NCI-H146 (cell line): ENCODE measurements around the gene PLD5.
"Not testable (repeated sequence)": the region's sequence is repeated elsewhere in the genome, so short reads cannot be mapped to it uniquely, and the experiment has no call there.

Source experiments
- DNase-seq: peaks from one replicate; lab custom pipeline; 2025; lab: John Stamatoyannopoulos, UW

PLD5 gene

GRCh38 chr1:242278406-242278805 is 246.1 kb downstream of the PLD5 start:
- DNase-seq: not testable (repeated sequence)

DNA sequence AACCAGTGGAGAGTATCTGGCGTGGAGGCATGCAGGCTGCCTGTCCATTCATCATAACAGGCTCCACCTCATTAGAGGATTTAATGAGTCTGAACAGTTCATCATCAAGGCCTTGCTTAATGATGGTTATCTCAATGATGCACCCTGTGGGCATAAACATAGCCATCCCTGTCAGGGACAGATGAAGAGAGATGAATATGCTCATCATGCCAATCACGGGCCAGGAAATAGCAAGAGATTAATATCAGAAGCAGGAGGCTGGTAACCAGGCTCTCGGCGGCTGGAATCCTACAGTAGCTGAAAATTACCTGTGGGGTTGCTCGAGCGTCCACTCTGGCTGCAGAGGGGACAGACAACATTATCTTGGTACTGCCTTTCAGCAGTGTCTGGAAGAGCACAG is 247.7 kb downstream of the PLD5 start:
- DNase-seq: peak; percentile 61

- DNase-seq: not testable (repeated sequence)
These were observed 257.5 kb downstream of the PLD5 start for GRCh38 chr1:242267004-242267403.

DNA sequence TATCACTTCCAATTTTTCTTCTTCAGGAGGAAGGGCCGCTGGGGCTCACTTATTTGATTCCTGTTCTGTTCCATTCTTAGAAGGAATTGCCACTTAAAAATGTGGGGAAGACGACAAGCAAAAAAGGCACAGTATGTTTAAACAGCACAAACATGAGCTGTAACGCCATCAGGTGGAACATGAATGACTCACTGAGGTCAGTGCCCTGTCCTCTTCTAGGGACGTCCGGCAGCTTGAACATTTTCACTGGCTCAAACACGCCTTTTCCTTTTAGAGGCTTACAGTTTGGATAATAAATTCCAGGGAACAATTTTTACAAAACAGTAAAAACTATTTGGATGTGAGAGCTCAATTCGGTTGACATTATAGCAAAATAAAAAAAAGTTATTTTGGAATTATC is 260.1 kb downstream of the PLD5 start:
- DNase-seq: not testable (repeated sequence)

DNA sequence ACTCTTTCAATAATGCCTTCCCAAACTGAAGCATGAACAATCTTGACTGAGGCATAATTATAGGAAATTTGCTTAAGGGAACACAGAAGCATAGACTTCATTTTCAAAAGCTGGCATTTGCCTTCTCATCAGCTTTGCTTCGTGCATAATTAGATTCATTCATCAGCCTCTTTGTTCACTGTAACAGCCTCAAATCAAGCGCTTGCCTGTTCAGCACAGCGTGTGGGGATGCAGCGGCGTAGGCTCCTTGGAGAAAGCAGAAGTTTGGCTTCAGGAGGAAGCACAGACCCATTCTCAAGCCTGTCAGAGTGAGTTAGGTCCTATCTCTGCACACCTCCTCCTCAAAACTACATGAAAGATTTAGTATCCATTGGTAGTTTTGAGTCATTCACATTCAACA is 279.2 kb downstream of the PLD5 start:
- DNase-seq: peak; percentile 42

- no peak for DNase-seq
These were observed 281.0 kb downstream of the PLD5 start for GRCh38 chr1:242243472-242243871.

DNA sequence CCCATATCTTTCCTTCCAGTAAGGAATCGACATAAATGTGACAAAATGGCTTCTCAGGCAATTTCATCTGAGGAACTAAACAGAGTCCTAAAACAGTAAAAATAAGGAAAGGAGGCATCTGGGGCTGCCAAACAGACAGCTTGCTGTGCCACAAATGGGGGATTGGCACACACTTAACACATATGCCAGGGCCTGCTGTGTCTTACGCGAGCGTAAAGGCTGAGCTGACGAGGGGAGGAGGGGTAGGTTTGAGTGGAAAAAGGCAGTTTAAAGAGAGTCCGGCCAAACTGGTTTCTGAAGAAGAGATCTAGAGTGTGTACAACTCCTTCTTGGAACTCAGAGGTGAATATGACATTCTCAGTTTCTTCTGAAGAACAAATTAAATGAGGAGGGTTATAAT is 281.5 kb downstream of the PLD5 start:
- no peak for DNase-seq

GRCh38 chr1:242241936-242242335 is 282.6 kb downstream of the PLD5 start:
- DNase-seq: no peak

DNA sequence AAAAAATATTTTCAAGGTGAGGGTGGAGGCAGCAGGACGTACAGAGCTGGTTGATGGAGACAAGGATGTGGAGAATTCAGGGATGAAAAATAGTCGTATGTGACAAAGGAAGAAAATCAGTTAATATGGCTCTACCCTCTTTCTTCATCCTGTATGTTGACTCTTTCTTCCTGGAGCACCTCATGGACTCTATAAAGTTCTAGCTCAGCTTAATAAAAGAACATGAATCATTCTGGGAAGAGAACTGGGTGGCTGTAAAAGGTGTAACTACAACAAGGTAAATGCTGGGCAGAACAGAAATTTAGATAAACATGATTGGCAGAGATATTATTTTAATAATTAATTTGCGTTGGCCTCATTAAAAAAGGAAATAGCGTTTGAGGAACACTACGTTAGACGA is 283.8 kb downstream of the PLD5 start:
- DNase-seq: no peak

DNA sequence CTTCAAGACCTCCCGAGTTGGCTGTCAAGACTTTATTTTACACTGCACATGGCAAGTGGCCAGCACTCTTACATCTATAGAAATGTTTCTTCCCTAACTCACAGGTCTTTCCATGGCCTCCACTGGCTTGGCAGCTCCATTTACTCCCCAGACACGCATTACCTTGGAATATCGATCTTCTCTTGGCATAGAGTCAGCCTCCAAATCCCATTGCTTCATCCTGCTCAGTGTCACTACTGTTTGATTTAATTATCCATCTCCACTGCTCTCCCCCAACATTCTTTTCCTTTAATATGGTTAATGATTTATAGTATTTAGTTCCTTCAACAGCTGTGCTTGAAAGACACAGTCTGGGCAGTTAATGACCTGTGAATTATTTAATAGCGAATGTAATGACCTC is 284.4 kb downstream of the PLD5 start:
- DNase-seq: peak; percentile 87

DNA sequence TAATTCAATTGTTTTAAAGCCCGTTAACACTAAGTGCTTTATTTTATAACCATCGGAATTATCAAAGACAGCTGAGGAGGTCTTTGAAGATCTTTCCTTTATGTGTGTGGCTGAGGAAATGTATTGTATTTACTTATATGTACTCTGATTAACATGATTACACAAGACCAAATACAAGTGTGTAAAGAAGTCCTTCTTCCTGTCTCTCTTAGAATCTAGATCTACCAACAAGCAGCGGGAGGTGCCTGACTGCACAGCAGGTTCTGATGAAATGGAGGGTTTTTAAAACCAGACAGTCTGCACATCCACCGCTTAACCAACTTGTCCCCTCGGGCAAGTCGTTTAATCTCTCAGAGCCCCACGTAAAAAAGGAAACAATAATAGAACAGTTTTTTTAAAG is 285.1 kb downstream of the PLD5 start:
- DNase-seq: peak; percentile 96

DNA sequence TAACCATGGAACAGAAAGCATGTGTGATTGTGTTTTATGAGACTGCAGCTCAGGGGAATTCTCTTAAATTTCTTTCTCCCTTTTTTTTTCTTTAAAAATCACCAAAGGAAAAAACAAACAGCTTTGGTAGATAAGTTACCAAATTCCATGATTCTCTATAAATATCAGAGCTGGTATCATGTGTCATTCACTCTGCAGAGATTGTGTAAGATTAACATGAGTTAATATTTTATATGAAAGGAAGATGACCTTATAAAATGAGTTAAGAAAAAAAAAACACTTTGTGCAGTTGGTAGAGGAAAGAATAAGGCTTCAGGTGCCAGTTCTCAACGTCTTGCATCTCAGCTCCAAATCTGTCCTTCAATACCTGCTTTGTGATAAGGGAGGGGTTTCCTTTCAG is 287.4 kb downstream of the PLD5 start:
- no peak for DNase-seq

GRCh38 chr1:242228991-242229390 is 295.5 kb downstream of the PLD5 start:
- no peak for DNase-seq

DNA sequence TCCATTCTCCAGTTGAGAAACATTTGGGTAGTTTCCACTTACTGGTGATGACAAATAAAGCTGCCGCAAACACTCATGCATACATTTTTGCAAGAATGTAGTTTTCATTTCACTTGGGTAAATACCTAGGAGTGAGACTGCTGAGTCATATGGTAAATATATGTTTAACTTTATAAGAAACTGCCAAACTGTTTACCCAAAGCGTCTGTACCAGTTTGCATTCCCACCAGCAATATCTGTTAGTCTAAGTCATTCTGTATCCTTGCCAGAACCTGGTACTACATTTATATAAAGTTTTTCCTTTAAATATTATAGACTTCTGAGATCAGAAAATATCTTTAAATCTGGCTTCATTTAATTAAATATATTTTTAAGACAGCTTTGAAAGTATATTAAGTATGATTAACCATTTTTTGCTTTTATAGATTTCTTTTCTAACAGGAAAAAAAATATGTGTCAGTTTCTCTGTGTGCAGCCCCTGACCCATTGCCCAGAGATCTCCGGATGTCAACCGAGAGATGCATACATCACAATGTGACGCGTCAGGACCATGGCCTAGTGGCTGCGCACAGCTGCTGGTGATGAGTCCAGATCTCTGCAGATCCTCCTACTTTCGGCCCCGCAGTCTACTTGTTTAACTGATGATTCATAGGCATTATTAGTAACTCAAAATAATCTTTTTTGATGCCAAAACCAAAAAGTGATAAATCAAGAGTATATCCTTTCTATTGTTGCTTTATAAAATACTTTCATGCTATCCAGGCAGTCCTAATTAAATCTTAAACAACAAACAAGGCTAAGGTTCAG is 298.5 kb downstream of the PLD5 start:
- no peak for DNase-seq

DNA sequence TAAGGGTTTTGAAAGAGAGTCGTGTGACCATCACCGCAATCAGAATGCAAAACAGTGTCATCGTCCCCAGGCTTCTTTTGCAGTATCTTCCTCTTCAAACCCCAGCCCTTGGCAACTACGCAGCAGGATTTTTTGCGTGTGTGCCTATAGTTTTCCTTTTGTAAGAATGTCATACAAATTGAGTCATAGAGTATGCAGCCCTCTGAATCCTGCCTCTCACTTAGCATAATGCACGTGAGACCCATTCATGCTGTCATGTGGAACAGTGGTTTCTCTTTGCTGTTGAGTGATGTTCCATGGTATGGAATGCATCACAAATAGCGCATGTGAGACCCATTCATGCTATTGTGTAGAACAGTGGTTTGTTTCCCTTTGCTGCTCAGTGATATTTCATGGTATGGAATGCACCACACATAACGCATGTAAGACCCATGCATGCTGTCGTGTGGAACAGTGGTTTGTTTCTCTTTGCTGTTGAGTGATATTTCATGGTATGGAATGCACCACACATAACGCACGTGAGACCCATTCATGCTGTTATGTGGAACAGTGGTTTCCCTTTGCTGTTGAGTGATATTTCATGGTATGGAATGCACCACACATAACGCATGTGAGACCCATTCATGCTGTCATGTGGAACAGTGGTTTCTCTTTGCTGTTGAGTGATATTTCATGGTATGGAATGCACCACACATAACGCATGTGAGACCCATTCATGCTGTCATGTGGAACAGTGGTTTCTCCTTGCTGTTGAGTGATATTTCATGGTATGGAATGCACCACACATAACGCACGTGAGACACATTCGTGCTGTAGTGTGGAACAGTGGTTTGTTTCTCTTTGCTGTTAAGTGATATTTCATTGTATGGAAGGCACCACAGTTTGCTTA is 299.4 kb downstream of the PLD5 start:
- DNase-seq: not testable (repeated sequence)

GRCh38 chr1:242224461-242224860 is 300.0 kb downstream of the PLD5 start:
- DNase-seq: no peak

DNA sequence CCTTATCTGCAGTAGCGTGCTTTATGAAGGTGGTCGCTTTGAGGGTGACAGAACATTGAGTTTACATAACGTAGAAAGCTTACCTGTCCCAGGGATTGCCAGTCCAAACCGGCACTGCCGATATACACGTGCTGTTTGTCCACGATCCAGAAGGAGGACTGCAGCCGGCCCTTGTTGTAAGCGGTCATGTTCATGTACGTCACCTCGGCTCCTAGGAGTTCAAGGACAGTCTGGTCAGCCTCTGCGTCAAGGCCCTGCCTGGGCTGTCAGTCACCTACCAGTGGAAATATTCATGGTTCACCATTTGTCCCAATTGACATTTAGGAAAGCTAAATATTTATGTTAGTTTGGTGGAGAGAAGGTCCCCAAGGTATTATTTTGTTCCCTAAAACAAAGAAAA is 304.6 kb downstream of the PLD5 start:
- DNase-seq: no peak

DNA sequence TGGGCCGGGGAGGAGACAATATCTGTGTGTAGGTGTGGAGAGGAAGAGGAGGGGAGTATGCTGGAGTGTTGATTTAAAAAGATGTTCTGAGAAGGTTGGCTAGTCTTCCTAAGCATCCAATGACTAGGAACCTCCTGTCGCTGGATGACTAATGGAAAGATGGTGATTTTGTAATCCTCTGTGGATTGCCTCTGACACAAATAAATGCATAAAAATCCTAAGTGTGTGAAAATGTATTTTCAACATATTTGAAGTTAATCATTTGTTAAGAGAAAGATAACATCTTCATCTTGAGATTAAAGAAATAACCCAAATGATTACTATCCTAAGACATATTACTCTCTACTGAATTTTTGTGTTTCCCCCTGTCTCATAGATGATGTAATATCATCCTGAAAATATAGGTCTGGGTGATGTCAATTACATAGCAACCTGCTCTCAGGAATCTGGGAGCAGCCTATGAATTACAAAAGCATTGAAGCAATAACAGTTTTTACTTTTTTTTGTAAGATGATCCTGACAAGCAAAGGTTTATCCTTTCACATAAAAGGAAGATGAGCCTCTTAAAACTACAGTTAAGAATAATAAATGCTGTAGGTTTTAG is 305.1 kb downstream of the PLD5 start:
- no peak for DNase-seq

DNA sequence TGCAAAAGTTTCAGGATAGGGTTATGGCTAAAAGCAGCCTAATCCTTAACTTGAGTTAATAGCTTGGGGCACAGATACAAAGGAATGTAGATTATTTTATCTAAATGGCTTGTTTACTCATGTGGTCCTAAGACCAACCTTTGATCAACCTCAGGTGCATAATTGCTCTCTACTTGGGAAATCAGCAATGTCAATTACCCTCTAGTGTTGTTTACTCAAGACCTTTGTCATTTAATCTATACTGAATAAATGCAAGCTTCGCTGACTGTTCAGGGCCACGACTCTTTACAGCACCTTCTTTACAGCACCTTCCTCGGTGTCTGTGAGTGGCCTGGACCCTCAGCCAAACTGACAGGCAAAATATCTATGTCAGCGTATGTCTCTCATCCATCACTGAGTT is 308.1 kb downstream of the PLD5 start:
- DNase-seq: no peak

DNA sequence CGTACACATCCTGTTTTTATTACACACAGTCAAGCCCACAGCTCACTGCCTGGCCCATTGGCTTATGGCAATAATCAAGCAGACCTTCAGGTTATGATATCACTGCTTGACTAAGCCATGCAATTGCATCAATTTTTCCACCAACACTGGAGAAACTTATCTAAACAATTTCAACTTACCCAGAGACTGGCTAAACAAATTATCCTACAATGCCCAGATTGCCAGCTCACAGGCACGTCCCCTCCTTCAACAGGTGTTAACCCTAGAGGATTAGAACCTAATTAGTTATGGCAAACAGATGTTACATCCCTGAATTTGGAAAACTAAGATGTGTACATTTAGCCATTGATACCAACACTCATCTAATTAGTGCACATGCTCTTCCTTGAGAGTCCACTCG is 310.0 kb downstream of the PLD5 start:
- not testable (repeated sequence) for DNase-seq

DNA sequence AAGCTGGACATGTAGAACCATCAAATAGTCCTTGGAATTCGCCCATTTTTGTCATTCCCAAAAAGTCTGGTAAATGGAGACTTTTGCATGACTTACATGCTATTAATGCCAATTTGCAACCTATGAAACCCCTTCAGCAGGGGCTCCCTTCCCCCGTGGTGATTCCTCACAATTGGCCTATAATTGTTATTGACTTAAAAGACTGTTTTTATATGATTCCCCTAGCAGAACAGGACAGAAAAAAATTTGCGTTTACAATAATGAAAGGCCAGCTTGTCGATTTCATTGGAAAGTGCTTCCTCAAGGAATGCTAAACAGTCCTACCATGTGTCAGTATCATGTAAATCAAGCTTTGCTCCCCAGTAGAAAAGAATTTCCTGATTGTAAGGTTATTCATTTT is 311.5 kb downstream of the PLD5 start:
- peak; percentile 47 for DNase-seq

- DNase-seq: peak; percentile 67
These were observed 312.1 kb downstream of the PLD5 start for GRCh38 chr1:242212401-242212800.
